Measurements from ENCODE around the gene LSMEM2. TPM values are rescaled to one million over a fixed set of nuclear protein-coding genes. Genes with fewer than 3 reads are reported as not detected.

LSMEM2 gene
- total RNA-seq, 1 donor from 2014 or later = not detected

DNA sequence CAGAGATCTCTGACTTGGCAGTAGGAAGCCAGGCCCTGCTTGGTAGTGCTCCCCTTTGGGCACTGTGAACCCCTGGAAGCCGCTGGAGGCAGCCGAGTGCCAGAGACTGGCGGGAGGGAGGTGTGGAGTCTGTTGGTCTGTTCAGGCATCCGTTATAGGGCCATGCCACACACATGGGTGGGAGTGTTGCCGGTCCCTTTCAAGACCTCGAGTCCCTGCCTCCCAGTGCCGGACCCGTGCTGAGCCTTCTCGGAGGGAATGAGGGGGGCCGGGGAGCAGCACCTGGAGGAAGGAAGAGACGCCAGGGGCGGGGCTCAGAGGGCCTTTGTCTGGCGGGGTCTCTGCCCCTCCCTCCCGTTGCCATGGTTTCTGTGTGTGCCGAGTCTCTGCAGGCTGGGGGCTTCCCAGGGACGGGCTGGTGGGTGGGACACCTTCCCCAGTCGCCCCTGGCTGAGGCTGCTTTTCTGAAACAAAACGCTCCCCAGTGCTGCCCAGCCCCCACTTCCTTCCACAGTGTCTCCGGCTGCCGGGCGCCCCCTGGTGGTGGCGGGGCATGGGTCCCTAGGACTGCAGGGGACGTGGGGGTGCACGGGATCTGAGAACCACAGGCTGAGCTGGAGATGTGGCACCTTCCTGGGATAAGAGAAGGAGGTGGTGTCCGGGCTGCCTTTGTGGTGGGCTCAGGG is 32.9 kb upstream of the LSMEM2 start:
- DNase-seq (ENCODE audit: low read depth) = no peak
- H3K4me3 ChIP-seq (ENCODE audit: low read depth, low read length) = peak overlapping the region; percentile 54
- TF ChIP-seq, protein P1, sequence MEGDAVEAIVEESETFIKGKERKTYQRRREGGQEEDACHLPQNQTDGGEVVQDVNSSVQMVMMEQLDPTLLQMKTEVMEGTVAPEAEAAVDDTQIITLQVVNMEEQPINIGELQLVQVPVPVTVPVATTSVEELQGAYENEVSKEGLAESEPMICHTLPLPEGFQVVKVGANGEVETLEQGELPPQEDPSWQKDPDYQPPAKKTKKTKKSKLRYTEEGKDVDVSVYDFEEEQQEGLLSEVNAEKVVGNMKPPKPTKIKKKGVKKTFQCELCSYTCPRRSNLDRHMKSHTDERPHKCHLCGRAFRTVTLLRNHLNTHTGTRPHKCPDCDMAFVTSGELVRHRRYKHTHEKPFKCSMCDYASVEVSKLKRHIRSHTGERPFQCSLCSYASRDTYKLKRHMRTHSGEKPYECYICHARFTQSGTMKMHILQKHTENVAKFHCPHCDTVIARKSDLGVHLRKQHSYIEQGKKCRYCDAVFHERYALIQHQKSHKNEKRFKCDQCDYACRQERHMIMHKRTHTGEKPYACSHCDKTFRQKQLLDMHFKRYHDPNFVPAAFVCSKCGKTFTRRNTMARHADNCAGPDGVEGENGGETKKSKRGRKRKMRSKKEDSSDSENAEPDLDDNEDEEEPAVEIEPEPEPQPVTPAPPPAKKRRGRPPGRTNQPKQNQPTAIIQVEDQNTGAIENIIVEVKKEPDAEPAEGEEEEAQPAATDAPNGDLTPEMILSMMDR (conservative IDR thresholded peaks at IDR 0.05; ENCODE audit: low read depth, low read length) = peak; percentile 95

GRCh38 chr3:50246517-50246954 is 32.4 kb upstream of the LSMEM2 start:
- no peak overlapping the region for H3K4me3 ChIP-seq (ENCODE audit: low read depth, low read length)
- DNase-seq (ENCODE audit: low read depth) = no peak
- TF ChIP-seq, protein P1 (conservative IDR thresholded peaks at IDR 0.05; ENCODE audit: low read depth, low read length) = no peak

- no peak overlapping the region for H3K4me3 ChIP-seq (ENCODE audit: low read depth, low read length)
- TF ChIP-seq, protein P1 (conservative IDR thresholded peaks at IDR 0.05; ENCODE audit: low read depth, low read length) = no peak
- DNase-seq (ENCODE audit: low read depth) = no peak
These were observed 30.5 kb upstream of the LSMEM2 start for GRCh38 chr3:50248387-50248786.

DNA sequence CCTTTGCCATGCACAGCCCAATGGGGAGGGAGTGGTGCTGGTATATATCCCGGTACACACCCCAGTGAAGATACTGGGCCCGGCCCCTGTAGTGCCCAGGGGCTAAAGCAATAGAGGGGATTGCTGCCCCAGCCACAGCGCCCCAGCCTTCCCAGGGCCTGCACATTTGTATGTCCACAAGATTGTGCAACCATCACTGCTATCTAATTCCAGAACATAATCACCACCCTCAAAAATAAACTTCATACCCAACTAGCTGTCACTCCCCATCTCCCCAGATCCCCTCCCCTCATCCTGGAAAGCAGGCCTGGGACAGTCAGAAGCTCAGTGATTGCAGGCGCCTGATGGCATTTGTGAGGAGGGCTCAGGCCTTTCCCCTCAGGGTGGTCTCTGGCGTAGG is 29.4 kb upstream of the LSMEM2 start:
- TF ChIP-seq, protein P1 (conservative IDR thresholded peaks at IDR 0.05; ENCODE audit: low read depth, low read length) = no peak
- H3K4me3 ChIP-seq (ENCODE audit: low read depth, low read length) = no peak overlapping the region
- DNase-seq (ENCODE audit: low read depth) = no peak

- no peak overlapping the region for H3K4me3 ChIP-seq (ENCODE audit: low read depth, low read length)
- no peak for DNase-seq (ENCODE audit: low read depth)
- TF ChIP-seq, protein P1 (conservative IDR thresholded peaks at IDR 0.05; ENCODE audit: low read depth, low read length) = no peak
These were observed 28.4 kb upstream of the LSMEM2 start for GRCh38 chr3:50250514-50250913.

DNA sequence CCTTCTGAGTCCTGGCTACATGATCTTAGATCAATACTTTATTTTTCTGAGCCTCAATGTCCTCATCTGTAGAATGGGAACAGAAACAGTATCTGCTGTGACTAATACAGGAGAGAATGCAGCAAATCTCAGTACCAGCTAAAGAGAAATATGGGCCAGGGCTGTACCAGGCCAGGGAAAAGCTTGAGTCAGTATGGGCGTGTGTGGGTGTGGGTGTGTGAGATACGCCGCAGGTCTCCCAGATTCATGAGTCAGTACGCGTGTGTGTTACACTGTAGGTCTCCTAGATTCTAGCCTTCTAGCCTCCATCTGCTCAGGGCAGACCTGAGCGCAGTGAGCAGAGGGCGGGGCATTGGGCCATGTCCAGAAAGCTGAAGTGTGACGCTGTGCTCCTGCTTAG is 27.7 kb upstream of the LSMEM2 start:
- TF ChIP-seq, protein P1 (conservative IDR thresholded peaks at IDR 0.05; ENCODE audit: low read depth, low read length) = no peak
- no peak overlapping the region for H3K4me3 ChIP-seq (ENCODE audit: low read depth, low read length)
- no peak for DNase-seq (ENCODE audit: low read depth)

Data from epithelial cell of proximal tubule (primary cell).